HEK293 (cell line): ENCODE results near the gene NAGPA.

Experiments used
- CTCF ChIA-PET: fragments of 350-600 bp; formaldehyde crosslinking; extraction: SDS; loops from one replicate; lab custom pipeline; 2021; ENCODE audit warnings: antibody characterized with exemption; lab: Yijun Ruan, JAX
- POLR2A ChIA-PET: fragments of 300-600 bp; formaldehyde crosslinking; extraction: SDS; loops from one replicate; lab custom pipeline; 2020; ENCODE audit warnings: antibody characterized with exemption, inconsistent platforms; lab: Yijun Ruan, JAX
- H3K27ac ChIP-seq: fragments of 200-500 bp; sonication (Bioruptor generic); 2 replicates; pipeline ENCODE4 v1.5.1; 2014; ENCODE audit warnings: low read depth, low read length, control low read depth, inconsistent platforms; ENCODE audit errors: extremely low read depth
- H3K36me3 ChIP-seq, 2 experiments: fragments of 200-500 bp in 1 of 2; sonication (Bioruptor generic) in 1 of 2; 1 replicate in 1 of 2; 2 replicates in 1 of 2; pipeline ENCODE4 v1.5.1; 2014 to 2017; ENCODE audit warnings: inconsistent platforms in 2 of 2, low read length in 2 of 2; ENCODE audit not compliant: control insufficient read depth in 2 of 2, insufficient read depth in 1 of 2
- H3K4me1 ChIP-seq: fragments of 200-500 bp; sonication (Bioruptor generic); 2 replicates; pipeline ENCODE4 v1.5.1; 2014; ENCODE audit warnings: mild to moderate bottlenecking, low read length, inconsistent platforms; ENCODE audit not compliant: control insufficient read depth, insufficient read depth
- H3K4me3 ChIP-seq: 2 replicates; pipeline ENCODE4 v1.5.1; 2011; ENCODE audit warnings: low read depth, mild to moderate bottlenecking, control low read depth, low read length, moderate library complexity
- H3K9me3 ChIP-seq: fragments of 200-500 bp; sonication (Bioruptor generic); 2 replicates; pipeline ENCODE4 v1.5.1; 2014; ENCODE audit warnings: low read depth, low read length, inconsistent platforms; ENCODE audit not compliant: control insufficient read depth, insufficient read depth
- HOXC10 ChIP-seq: sonication (generic); formaldehyde crosslinking; IDR thresholded peaks from 2 replicates; pipeline ENCODE4 v1.8.1; 2023; ENCODE audit warnings: mild to moderate bottlenecking, missing genetic modification reagents
- KLF1 ChIP-seq: fragments of 450-650 bp; formaldehyde crosslinking; IDR thresholded peaks from 2 replicates; pipeline ENCODE4 v1.5.1; 2016; ENCODE audit warnings: missing biosample characterization, missing genetic modification characterization
- SCRT2 ChIP-seq: fragments of 450-650 bp; formaldehyde crosslinking; IDR thresholded peaks from 2 replicates; pipeline ENCODE4 v1.5.1; 2016; ENCODE audit warnings: missing biosample characterization, missing genetic modification characterization
- SP7 ChIP-seq: fragments of 450-650 bp; formaldehyde crosslinking; IDR thresholded peaks from 2 replicates; pipeline ENCODE4 v1.5.1; 2016; ENCODE audit warnings: missing biosample characterization, missing genetic modification characterization
- TCF7L2 ChIP-seq: IDR thresholded peaks from 2 replicates; pipeline ENCODE4 v1.6.1; 2011; ENCODE audit warnings: low read depth, mild to moderate bottlenecking, inconsistent platforms, low read length, moderate library complexity, borderline replicate concordance
- ZBTB20 ChIP-seq: fragments of 450-650 bp; formaldehyde crosslinking; IDR thresholded peaks from 2 replicates; pipeline ENCODE4 v1.5.1; 2016; ENCODE audit warnings: missing biosample characterization, missing genetic modification characterization
- ZBTB8A ChIP-seq: fragments of 450-650 bp; formaldehyde crosslinking; IDR thresholded peaks from 2 replicates; pipeline ENCODE4 v1.5.1; 2016; ENCODE audit warnings: missing biosample characterization, missing genetic modification characterization
- ZNF140 ChIP-seq: fragments of 450-650 bp; formaldehyde crosslinking; IDR thresholded peaks from 2 replicates; pipeline ENCODE4 v1.5.1; 2016; ENCODE audit warnings: missing biosample characterization, missing genetic modification characterization
- ZNF169 ChIP-seq: fragments of 450-650 bp; formaldehyde crosslinking; IDR thresholded peaks from 2 replicates; pipeline ENCODE4 v1.5.1; 2016; ENCODE audit warnings: missing biosample characterization, missing genetic modification characterization
- ZNF274 ChIP-seq, 2 experiments: fragments of 200-500 bp in 1 of 2; fragments of 450-650 bp in 1 of 2; sonication (Bioruptor generic) in 1 of 2; formaldehyde crosslinking in 1 of 2; IDR thresholded peaks; 2 replicates each; pipeline versions ENCODE4 v1.5.1 to v1.6.1; 2014 to 2016; ENCODE audit warnings: borderline replicate concordance in 1 of 2, inconsistent platforms in 1 of 2, low read length in 1 of 2, missing biosample characterization in 1 of 2, missing genetic modification characterization in 1 of 2
- ZNF37A ChIP-seq: fragments of 450-650 bp; IDR thresholded peaks from 2 replicates; pipeline ENCODE4 v1.5.1; 2018; ENCODE audit warnings: missing biosample characterization, missing genetic modification characterization
- ZNF48 ChIP-seq: fragments of 450-650 bp; formaldehyde crosslinking; IDR thresholded peaks from 2 replicates; pipeline ENCODE4 v1.5.1; 2016; ENCODE audit warnings: missing biosample characterization, missing genetic modification characterization
- ZNF521 ChIP-seq: fragments of 450-650 bp; formaldehyde crosslinking; IDR thresholded peaks from 2 replicates; pipeline ENCODE4 v1.5.1; 2017; ENCODE audit warnings: missing biosample characterization, mild to moderate bottlenecking, missing genetic modification characterization
- ZNF549 ChIP-seq: fragments of 450-650 bp; IDR thresholded peaks from 2 replicates; pipeline ENCODE4 v1.5.1; 2018; ENCODE audit warnings: missing biosample characterization, missing genetic modification characterization, mild to moderate bottlenecking, inconsistent platforms, moderate library complexity
- ZNF558 ChIP-seq: fragments of 450-650 bp; formaldehyde crosslinking; IDR thresholded peaks from 2 replicates; pipeline ENCODE4 v1.5.1; 2016; ENCODE audit warnings: missing biosample characterization, missing genetic modification characterization
- ZNF624 ChIP-seq: fragments of 450-650 bp; formaldehyde crosslinking; IDR thresholded peaks from 2 replicates; pipeline ENCODE4 v1.5.1; 2017; ENCODE audit warnings: missing biosample characterization, missing genetic modification characterization
- ZNF768 ChIP-seq: fragments of 450-650 bp; formaldehyde crosslinking; IDR thresholded peaks from 2 replicates; pipeline ENCODE4 v1.5.1; 2018; ENCODE audit warnings: missing biosample characterization, mild to moderate bottlenecking, missing genetic modification characterization
- TF ChIP-seq, protein P1 (sequence below): fragments of 450-650 bp; formaldehyde crosslinking; IDR thresholded peaks from 2 replicates; pipeline ENCODE4 v1.5.1; 2016; ENCODE audit warnings: missing biosample characterization, missing genetic modification characterization
- TF ChIP-seq, protein P2 (sequence below): fragments of 450-650 bp; formaldehyde crosslinking; IDR thresholded peaks from 2 replicates; pipeline ENCODE4 v1.5.1; 2017; ENCODE audit warnings: missing biosample characterization, missing genetic modification characterization
- TF ChIP-seq, protein P3 (sequence below): fragments of 450-650 bp; formaldehyde crosslinking; IDR thresholded peaks from 2 replicates; pipeline ENCODE4 v1.5.1; 2016; ENCODE audit warnings: missing biosample characterization, missing genetic modification characterization
- TF ChIP-seq, protein P4 (sequence below): fragments of 450-650 bp; formaldehyde crosslinking; IDR thresholded peaks from 2 replicates; pipeline ENCODE4 v1.5.1; 2017; ENCODE audit warnings: missing biosample characterization, missing genetic modification characterization

The NAGPA gene

DNA sequence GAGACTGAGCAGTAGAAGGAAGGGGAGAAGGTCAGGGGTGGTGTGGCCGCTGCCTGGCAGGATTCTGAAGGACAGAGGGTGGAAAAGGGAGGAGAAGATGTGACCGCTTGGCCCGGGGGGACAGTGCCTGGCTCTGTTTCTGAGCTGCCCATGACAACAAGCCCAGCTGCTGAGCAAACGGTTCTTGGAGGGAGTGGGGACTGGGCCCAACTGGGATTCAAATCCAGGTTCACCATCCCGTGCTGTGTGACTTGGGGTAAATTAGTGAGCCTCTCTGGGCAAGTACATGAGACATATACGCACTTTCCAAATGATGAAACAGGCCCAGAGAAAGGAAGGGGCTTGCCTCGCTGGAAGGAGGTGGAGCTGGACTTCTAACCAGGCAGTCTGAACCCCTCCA lies 52.3 kb downstream of the NAGPA start:
- no peak overlapping the region for H3K27ac ChIP-seq
- CTCF ChIA-PET, result no interaction called here
- no peak overlapping the region for H3K4me3 ChIP-seq
- TF ChIP-seq ZNF48 (tag by site-specific recombination), result no peak
- TF ChIP-seq ZBTB8A (tag by site-specific recombination), result no peak
- no peak for TF ChIP-seq ZNF549 (tag by site-specific recombination)
- TF ChIP-seq ZNF768 (tag by site-specific recombination), result 0 out of 2 replicates have a peak, but pooled peaks have one; percentile 17
- no peaks in the 10 kb centered on the region for H3K4me1 ChIP-seq
- H3K9me3 ChIP-seq, result no peaks in the 10 kb centered on the region
- POLR2A ChIA-PET, result no interaction called here
- no peaks in the 10 kb centered on the region for H3K36me3 ChIP-seq

DNA sequence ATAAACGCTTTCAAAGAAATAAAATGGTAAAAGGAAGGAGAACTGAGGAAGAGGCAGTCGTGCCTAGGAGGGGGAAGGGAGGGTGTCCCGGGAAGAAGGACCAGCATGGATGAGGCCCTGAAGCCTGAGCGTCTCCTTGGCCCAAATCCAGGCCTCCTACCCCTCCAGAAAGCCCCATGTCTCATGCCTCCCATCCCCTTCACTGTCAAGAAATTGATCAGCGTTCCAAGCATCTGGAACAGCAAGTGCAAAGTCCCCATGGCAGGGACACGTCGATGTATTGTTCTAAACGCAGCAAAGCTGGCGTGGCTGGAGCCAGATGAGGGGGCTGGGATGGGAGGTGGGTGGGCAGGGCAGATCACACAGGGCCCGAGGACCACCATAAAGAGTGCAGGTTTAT lies 53.0 kb downstream of the NAGPA start:
- POLR2A ChIA-PET, result no interaction called here
- Histone ChIP-seq H3K27ac (no peak overlapping the region), H3K36me3 (no peaks in the 10 kb centered on the region), H3K9me3 (no peaks in the 10 kb centered on the region), H3K4me3 (no peak overlapping the region), H3K4me1 (no peaks in the 10 kb centered on the region)
- CTCF ChIA-PET, result no interaction called here
- no peak for TF ChIP-seq HOXC10 (CRISPR knock-in tag)
- TF ChIP-seq ZNF521 (tag by site-specific recombination), result no peak
- no peak for TF ChIP-seq SCRT2 (tag by site-specific recombination)
- no peak for TF ChIP-seq ZNF274 (IDR thresholded peaks at IDR 0.05; ENCODE audit: low read length)
- TF ChIP-seq ZNF274 (tag by site-specific recombination; IDR thresholded peaks at IDR 0.05; ENCODE audit: borderline replicate concordance), result no peak
- TF ChIP-seq, protein P1, sequence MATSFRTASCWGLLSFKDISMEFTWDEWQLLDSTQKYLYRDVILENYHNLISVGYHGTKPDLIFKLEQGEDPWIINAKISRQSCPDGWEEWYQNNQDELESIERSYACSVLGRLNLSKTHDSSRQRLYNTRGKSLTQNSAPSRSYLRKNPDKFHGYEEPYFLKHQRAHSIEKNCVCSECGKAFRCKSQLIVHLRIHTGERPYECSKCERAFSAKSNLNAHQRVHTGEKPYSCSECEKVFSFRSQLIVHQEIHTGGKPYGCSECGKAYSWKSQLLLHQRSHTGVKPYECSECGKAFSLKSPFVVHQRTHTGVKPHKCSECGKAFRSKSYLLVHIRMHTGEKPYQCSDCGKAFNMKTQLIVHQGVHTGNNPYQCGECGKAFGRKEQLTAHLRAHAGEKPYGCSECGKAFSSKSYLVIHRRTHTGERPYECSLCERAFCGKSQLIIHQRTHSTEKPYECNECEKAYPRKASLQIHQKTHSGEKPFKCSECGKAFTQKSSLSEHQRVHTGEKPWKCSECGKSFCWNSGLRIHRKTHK (tag by site-specific recombination), result no peak
- TF ChIP-seq, protein P2, sequence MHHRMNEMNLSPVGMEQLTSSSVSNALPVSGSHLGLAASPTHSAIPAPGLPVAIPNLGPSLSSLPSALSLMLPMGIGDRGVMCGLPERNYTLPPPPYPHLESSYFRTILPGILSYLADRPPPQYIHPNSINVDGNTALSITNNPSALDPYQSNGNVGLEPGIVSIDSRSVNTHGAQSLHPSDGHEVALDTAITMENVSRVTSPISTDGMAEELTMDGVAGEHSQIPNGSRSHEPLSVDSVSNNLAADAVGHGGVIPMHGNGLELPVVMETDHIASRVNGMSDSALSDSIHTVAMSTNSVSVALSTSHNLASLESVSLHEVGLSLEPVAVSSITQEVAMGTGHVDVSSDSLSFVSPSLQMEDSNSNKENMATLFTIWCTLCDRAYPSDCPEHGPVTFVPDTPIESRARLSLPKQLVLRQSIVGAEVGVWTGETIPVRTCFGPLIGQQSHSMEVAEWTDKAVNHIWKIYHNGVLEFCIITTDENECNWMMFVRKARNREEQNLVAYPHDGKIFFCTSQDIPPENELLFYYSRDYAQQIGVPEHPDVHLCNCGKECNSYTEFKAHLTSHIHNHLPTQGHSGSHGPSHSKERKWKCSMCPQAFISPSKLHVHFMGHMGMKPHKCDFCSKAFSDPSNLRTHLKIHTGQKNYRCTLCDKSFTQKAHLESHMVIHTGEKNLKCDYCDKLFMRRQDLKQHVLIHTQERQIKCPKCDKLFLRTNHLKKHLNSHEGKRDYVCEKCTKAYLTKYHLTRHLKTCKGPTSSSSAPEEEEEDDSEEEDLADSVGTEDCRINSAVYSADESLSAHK (tag by site-specific recombination), result no peak
- TF ChIP-seq ZNF140, result no peak
- TF ChIP-seq, protein P3, sequence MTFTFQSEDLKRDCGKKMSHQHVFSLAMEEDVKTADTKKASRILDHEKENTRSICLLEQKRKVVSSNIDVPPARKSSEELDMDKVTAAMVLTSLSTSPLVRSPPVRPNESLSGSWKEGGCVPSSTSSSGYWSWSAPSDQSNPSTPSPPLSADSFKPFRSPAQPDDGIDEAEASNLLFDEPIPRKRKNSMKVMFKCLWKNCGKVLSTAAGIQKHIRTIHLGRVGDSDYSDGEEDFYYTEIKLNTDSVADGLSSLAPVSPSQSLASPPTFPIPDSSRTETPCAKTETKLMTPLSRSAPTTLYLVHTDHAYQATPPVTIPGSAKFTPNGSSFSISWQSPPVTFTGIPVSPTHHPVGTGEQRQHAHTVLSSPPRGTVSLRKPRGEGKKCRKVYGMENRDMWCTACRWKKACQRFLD (tag by site-specific recombination), result no peak
- TF ChIP-seq, protein P4, sequence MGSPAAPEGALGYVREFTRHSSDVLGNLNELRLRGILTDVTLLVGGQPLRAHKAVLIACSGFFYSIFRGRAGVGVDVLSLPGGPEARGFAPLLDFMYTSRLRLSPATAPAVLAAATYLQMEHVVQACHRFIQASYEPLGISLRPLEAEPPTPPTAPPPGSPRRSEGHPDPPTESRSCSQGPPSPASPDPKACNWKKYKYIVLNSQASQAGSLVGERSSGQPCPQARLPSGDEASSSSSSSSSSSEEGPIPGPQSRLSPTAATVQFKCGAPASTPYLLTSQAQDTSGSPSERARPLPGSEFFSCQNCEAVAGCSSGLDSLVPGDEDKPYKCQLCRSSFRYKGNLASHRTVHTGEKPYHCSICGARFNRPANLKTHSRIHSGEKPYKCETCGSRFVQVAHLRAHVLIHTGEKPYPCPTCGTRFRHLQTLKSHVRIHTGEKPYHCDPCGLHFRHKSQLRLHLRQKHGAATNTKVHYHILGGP, result no peak

DNA sequence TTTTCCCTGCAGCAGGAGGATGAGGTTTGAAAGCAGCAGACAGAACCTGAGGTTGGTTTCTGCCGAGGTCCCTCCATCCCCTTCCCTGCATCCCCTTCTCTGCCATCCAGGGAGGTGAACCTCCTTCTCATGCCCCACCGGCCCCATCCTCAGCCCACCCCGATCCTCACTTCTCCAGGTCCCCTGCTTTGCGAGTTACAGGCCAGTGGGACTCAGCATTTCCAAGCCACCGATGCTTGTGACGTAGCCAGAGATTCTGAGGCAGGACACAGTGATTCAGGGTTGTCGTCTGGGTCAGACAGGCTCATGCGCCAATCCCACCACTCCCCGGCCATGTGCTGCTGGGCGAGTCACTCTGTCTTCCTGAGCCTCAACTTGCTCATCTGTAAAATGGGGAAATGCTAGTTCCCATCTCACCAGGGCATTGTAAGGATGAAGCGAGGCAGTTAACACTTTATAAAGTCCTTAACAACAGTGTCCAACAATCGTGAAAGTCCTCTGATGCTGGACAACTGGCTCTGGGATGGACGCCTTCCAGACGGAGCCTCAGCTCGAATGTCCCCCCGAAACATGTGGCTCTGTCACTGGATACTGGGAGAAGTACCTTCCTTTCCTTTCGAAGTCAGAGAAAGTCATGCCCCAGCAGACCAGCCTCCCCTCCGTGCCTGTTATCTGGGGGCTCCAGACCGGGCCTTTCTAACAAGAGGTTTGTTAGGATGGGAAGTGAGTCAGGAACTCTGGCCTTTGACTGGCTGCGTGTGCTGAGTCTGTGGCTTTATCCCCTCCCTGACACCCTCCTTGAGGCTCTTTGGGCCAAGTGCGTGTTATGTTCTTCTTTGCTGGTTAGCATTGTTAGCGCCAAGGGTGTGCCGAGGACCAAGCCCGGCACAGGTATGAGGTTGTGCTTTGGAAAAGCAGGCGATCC lies 53.7 kb downstream of the NAGPA start:
- ChIA-PET POLR2A (no interaction called here), CTCF (no interaction called here)
- no peaks in the 10 kb centered on the region for H3K9me3 ChIP-seq
- H3K4me1 ChIP-seq, result no peaks in the 10 kb centered on the region
- no peaks in the 10 kb centered on the region for H3K36me3 ChIP-seq
- no peak overlapping the region for H3K27ac ChIP-seq
- H3K4me3 ChIP-seq, result no peak overlapping the region
- TF ChIP-seq SP7 (tag by site-specific recombination) (no peak), KLF1 (0 out of 2 replicates have a peak, but pooled peaks have one; percentile 10), ZNF558 (no peak), ZNF37A (tag by site-specific recombination) (no peak), ZNF169 (no peak), ZBTB20 (tag by site-specific recombination) (no peak), TCF7L2 (no peak), ZNF624 (tag by site-specific recombination) (no peak)
- TF ChIP-seq, all 188 proteins: peak for 1
